PC-9 (cell line): ENCODE measurements around the gene ZMPSTE24. TPM values are rescaled to one million over a fixed set of nuclear protein-coding genes. Genes with fewer than 3 reads are reported as not detected.

ENCODE experiments used
- Bru-seq: library from RNA; stranded (reverse); fragments of 400-500 nt; gene quantifications from one replicate; lab custom pipeline; 2021; lab: Mats Ljungman, UMichigan
- BruChase-seq, 2 experiments: library from RNA; stranded (reverse); fragments of 400-500 nt; gene quantifications; one replicate each; lab custom pipeline; 2021; lab: Mats Ljungman, UMichigan
- BruUV-seq: library from RNA; stranded (reverse); fragments of 400-500 nt; replicated peaks from 2 replicates; lab custom pipeline; 2021; lab: Mats Ljungman, UMichigan
- CTCF ChIA-PET: fragments of 300-600 bp; sonication (Branson Sonifier 250); formaldehyde crosslinking; loops from one replicate; lab custom pipeline; 2022; ENCODE audit warnings: antibody characterized with exemption; lab: Charles Lee
- POLR2A ChIA-PET: fragments of 300-600 bp; sonication (Branson Sonifier 250); formaldehyde crosslinking; loops from one replicate; lab custom pipeline; 2022; ENCODE audit warnings: antibody characterized with exemption; ENCODE audit not compliant: unreplicated experiment; lab: Charles Lee
- DNase-seq, 2 experiments: peaks; one replicate each; pipeline versions ENCODE4 v3.0.0 to v3.0.0-alpha.2; 2015 to 2022; ENCODE audit warnings: mixed read lengths in 1 of 2
- H2AFZ ChIP-seq: fragments of 200-600 bp; sonication (generic); 2 replicates; pipeline ENCODE4 v1.8.1; 2017; ENCODE audit warnings: antibody characterized with exemption
- H3F3A ChIP-seq: fragments of 200-600 bp; sonication (generic); 2 replicates; pipeline ENCODE4 v1.8.1; 2017; ENCODE audit warnings: antibody characterized with exemption, mild to moderate bottlenecking, low read depth; ENCODE audit not compliant: insufficient read depth
- H3K27ac ChIP-seq: fragments of 200-600 bp; sonication (generic); 2 replicates; pipeline ENCODE4 v1.6.1; 2016; ENCODE audit warnings: mixed run types
- H3K27me3 ChIP-seq: fragments of 200-600 bp; sonication (generic); 2 replicates; pipeline ENCODE4 v1.6.1; 2016; ENCODE audit warnings: low read depth, mixed run types; ENCODE audit not compliant: insufficient read depth
- H3K36me3 ChIP-seq: fragments of 200-600 bp; sonication (generic); 2 replicates; pipeline ENCODE4 v1.6.1; 2016; ENCODE audit warnings: low read depth, mixed run types
- H3K4me1 ChIP-seq: fragments of 200-600 bp; sonication (generic); replicated peaks from 2 replicates; pipeline ENCODE4 v1.6.1; 2016; ENCODE audit warnings: mixed run types; ENCODE audit not compliant: insufficient read depth
- H3K4me2 ChIP-seq: fragments of 200-600 bp; sonication (generic); 2 replicates; pipeline ENCODE4 v1.6.1; 2017; ENCODE audit warnings: mixed run types
- H3K4me3 ChIP-seq: fragments of 200-600 bp; sonication (generic); 2 replicates; pipeline ENCODE4 v1.6.1; 2016; ENCODE audit warnings: mixed run types
- H3K79me2 ChIP-seq: fragments of 200-600 bp; sonication (generic); 2 replicates; pipeline ENCODE4 v1.6.1; 2017; ENCODE audit warnings: low read depth, mixed run types
- H3K9me2 ChIP-seq: fragments of 200-600 bp; sonication (generic); 2 replicates; pipeline ENCODE4 v1.8.1; 2017; ENCODE audit warnings: mild to moderate bottlenecking; ENCODE audit not compliant: insufficient read depth
- H3K9me3 ChIP-seq: fragments of 200-600 bp; sonication (generic); 2 replicates; pipeline ENCODE4 v1.8.1; 2016; ENCODE audit warnings: low read depth; ENCODE audit not compliant: insufficient read depth
- H4K20me1 ChIP-seq: fragments of 200-600 bp; sonication (generic); 2 replicates; pipeline ENCODE4 v1.8.1; 2017; ENCODE audit not compliant: insufficient read depth
- EZH2 ChIP-seq: fragments of 200-600 bp; sonication (generic); IDR thresholded peaks from 2 replicates; pipeline ENCODE4 v1.8.0; 2017; ENCODE audit warnings: antibody characterized with exemption, low read depth
- intact Hi-C: fragments of 100-400 bp; cut with micrococcal nuclease; formaldehyde crosslinking; loops from one replicate; pipeline ENCODE4 v1.10.0; 2022; ENCODE audit not compliant: unreplicated experiment
- long read RNA-seq: library from polyadenylated mRNA; stranded (forward); transcript quantifications from one replicate; pipeline ENCODE4 v2.0.0, GENCODE V29; 2022
- total RNA-seq: library from RNA; stranded (reverse); gene quantifications from 2 replicates; pipeline ENCODE4 v1.2.3, GENCODE V29; 2021
- TF ChIP-seq, protein P1 (sequence below): fragments of 200-600 bp; sonication (generic); conservative IDR thresholded peaks from 2 replicates; pipeline ENCODE4 v1.6.1; 2017; ENCODE audit warnings: mixed run types, antibody characterized with exemption, mild to moderate bottlenecking, moderate library complexity

ZMPSTE24 gene
- total RNA-seq (36.9 and 55.8 TPM in 2 replicates), Bru-seq, nascent RNA (percentile 88 among the genes with signal in this experiment), BruChase-seq, experiment 1, labeled RNA remaining after a 2-hour chase (percentile 88 among the genes with signal in this experiment), BruChase-seq, experiment 2, labeled RNA remaining after a 6-hour chase (percentile 95 among the genes with signal in this experiment)
- long read RNA-seq, transcript ZMPSTE24-201 (10 exons, 3,108 nt), result major isoform, 238 of 262 reads
- long read RNA-seq, partial matches to known transcripts, result 7 of 262 reads
- long read RNA-seq, other reads (novel, unspliced or antisense), result 17 of 262 reads

DNA sequence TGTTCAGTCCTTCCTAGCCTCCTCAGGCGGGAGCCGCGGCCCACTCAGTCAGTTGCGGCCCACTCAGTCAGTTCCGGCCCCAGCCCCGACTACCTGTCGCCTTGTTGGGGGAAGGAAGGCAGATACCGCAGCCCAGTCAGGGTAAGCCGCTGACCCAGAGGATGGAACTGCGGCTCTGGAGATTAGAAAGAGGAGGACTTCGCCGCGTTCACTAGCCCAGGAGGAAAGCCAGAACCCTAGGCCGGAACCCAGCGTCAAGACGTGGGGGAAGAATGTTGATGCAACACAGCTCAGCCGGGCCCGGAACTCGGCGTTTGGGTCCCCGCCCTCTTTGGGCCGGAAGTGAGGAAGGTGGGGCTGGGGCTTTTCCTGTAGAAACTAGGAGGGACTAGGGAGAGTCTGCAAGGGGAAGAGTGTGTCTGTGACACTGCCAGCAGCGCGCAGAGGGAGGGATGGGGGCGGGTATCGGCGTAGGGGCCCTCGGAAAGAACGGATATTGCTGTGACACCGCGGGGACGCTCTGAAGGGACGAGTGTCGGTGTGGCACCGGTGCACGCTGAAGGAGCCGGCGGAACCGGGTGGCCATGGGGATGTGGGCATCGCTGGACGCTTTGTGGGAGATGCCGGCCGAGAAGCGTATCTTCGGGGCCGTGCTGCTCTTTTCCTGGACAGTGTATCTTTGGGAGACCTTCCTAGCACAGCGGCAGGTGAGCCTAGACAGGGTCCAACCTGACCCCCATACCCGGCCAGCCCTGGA, at the start of gene ZMPSTE24:
ZMPSTE24 (plus strand) TSS at position 549 of the 757 bp plus-strand sequence; CDS start at position 585, 36 bp downstream.
- H3K27ac ChIP-seq, result peak within 1 kb of the TSS; percentile 96
- H3K27me3 ChIP-seq, result no peaks in the 10 kb centered on the region
- H3K9me2 ChIP-seq, result no peaks in the 10 kb centered on the region
- ChIA-PET POLR2A (interaction anchor here (0.7 to 1.3 kb wide), 2 partner anchors 16 to 449 kb away, joined by 6 to 27 read pairs; no protein-coding TSS in a partner anchor), CTCF (interaction anchor here (0.6 kb wide), 2 partner anchors 15 to 244 kb away, joined by 8 to 10 read pairs; no protein-coding TSS in a partner anchor)
- H2AFZ ChIP-seq, result peak within 1 kb of the TSS; percentile 98
- H4K20me1 ChIP-seq, result peaks cover 3% of the 10 kb centered on the region; the same call in 1 of the 2 replicates
- TF ChIP-seq, protein P1, sequence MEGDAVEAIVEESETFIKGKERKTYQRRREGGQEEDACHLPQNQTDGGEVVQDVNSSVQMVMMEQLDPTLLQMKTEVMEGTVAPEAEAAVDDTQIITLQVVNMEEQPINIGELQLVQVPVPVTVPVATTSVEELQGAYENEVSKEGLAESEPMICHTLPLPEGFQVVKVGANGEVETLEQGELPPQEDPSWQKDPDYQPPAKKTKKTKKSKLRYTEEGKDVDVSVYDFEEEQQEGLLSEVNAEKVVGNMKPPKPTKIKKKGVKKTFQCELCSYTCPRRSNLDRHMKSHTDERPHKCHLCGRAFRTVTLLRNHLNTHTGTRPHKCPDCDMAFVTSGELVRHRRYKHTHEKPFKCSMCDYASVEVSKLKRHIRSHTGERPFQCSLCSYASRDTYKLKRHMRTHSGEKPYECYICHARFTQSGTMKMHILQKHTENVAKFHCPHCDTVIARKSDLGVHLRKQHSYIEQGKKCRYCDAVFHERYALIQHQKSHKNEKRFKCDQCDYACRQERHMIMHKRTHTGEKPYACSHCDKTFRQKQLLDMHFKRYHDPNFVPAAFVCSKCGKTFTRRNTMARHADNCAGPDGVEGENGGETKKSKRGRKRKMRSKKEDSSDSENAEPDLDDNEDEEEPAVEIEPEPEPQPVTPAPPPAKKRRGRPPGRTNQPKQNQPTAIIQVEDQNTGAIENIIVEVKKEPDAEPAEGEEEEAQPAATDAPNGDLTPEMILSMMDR, result no peak
- no peak for TF ChIP-seq EZH2
- BruUV-seq, result no TSS peak
- intact Hi-C loops, result loop anchor here (1.0 to 5.0 kb wide), 4 partner anchors 79 to 218 kb away; partner anchors contain the start of genes CAP1 and RLF
- peaks cover 56% of the 10 kb centered on the region for H3K79me2 ChIP-seq
- peak within 1 kb of the TSS; percentile 99 for H3K4me3 ChIP-seq
- peak within 1 kb of the TSS; percentile 82 for H3K4me2 ChIP-seq
- peaks cover 19% of the 10 kb centered on the region for H3F3A ChIP-seq
- DNase-seq, result peak; percentile 93 to 96
- peaks cover 22% of the 10 kb centered on the region for H3K36me3 ChIP-seq
- H3K4me1 ChIP-seq, result peaks cover 11% of the 10 kb centered on the region
- no peaks in the 10 kb centered on the region for H3K9me3 ChIP-seq

DNA sequence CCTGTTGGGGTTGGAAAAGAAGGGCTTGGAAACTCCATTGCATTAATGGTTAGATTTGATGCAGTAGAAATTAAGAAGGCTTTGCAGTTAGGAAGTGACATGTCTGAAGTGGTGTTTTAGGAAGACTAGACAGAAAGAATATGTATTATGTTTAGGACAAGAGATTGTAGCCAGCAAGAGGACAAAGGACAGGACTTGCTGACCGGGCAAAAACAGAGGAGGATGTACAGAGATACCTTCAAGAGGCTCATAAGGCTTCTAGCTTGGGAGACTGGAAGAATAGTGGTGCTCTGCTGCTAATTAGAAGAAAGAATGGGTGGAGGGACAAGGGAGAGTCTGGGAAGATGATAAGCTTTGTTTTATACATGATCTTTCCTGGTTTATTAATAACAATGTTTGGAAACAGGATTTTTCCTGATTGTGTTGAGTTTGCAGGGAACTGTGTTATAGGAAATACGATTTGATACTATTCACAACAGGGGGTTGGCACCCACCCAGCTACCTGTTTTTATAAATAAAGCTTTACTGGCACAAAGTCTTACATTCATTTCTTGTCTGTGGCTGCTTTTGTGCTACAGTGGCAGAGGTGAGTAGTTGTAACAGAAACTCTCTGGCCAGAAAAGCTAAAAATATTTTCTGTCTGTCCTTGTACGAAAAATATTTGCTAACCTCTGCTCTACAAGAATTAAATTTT, 47.4 kb upstream of the ZMPSTE24 start:
- H3K79me2 ChIP-seq, result no peaks in the 10 kb centered on the region

More for the DNA sequence above, 47.4 kb upstream of the ZMPSTE24 start:
- Histone ChIP-seq H3F3A (peaks cover 25% of the 10 kb centered on the region; the same call in 1 of the 2 replicates), H3K4me3 (no peak overlapping the region), H3K27me3 (no peaks in the 10 kb centered on the region), H3K9me2 (no peaks in the 10 kb centered on the region), H4K20me1 (peaks cover 3% of the 10 kb centered on the region; the same call in 1 of the 2 replicates), H3K36me3 (peaks cover 14% of the 10 kb centered on the region), H3K4me2 (no peak overlapping the region), H3K27ac (no peak overlapping the region), H2AFZ (no peak overlapping the region), H3K9me3 (no peaks in the 10 kb centered on the region), H3K4me1 (no peaks in the 10 kb centered on the region)
- intact Hi-C loops, result no loop called here
- no peak for DNase-seq
- ChIA-PET POLR2A (no interaction called here), CTCF (no interaction called here)
- no TSS peak for BruUV-seq
- TF ChIP-seq, protein P1, result no peak
- TF ChIP-seq EZH2, result no peak
